HG02798 (cell line): Measurements from ENCODE around the gene CLEC1A.
"Not testable (repeated sequence)": the region's sequence is repeated elsewhere in the genome, so short reads cannot be mapped to it uniquely, and the experiment has no call there.

ENCODE experiments used
- ATAC-seq: cut with Tn5 transposase; IDR thresholded peaks from one replicate; pipeline ENCODE4 v1.9.1; 2021; ENCODE audit warnings: mild to moderate bottlenecking; ENCODE audit not compliant: unreplicated experiment, poor library complexity

The CLEC1A gene

DNA sequence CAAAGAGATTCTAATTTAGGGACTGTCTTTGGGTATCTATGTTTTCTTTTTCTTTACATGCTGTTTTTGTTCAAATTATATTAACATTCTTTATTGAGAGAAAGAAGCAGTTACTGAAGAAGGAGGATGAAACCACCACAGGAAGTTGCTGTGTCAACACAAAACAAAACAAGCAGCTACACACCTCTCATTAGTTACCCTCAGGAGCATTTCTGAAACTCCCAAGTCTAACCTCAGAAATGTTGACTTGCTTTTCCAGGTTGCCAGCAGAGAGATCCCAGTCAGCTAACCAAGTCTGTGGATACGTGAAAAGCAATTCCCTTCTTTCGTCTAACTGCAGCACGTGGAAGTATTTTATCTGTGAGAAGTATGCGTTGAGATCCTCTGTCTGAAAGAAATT, 33.5 kb downstream of the CLEC1A start:
- no peak for ATAC-seq

DNA sequence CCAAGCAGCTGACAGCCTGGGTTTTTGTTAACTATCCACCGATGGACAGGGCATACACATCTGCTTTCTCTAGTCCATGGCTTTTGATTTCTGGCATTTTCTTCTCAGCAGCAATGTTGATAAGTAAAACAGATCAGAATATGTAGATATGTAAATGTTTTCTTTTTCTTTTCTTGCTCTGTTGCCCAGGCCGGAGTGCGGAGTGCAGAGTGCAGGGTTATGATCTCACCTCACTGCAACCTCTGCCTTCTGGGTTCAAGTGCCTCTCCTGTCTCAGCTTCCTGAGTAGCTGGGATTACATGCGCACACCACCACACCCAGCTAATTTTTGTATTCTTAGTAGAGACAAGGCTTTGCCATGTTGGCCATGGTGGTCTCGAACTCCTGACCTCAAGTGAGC, 40.4 kb downstream of the CLEC1A start:
- no peak for ATAC-seq

DNA sequence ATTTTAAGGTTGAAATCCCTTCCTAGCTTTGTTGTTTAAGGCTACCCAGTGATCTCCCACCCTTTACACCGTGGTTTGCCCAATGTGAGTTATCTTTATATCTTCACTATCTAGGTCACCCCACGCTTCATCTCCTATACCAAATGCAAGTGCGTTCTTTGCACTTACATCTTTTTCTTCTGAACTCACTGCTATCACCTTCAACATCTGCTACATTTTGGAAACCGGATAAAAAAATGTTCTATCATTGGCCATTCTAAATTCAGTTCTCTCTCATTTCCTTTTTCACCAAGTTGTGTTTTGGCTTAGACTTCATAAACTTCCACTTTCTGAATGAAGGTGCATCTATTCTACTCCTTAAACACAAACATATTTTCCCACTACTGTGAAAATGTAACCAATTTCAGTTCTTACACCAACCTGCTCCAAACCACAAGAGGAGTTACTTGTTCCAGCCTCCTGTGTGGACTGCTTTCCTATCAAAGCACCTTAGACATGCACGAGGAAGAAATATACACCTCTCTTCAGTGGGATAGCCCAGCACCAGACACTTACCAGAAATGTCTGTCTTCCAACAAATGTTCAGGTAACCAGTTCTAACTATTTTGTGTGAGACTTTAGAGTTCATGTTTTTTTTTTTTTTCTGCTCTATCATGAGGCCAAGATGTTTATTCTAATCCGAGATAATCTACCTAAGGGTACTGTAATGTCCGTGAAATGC, 46.4 kb downstream of the CLEC1A start:
- ATAC-seq, result no peak

DNA sequence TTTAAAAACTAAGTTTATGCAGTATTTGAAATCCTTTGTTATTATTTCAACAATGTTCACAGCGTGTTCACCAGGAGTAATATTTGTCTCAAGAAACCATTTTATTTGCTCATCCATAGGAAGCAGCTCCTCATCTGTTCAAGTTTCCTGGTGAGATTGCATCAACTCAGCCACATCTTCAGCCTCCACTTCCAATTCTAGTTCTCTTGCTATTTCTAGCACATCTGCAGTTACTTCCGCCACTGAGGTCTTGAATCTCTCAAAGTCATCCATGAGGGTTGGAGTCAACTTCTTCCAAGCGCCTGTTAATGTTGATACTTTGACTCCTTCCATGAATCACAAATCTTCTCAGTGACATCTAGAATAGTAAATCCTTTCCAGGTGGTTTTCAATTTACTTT, 50.3 kb downstream of the CLEC1A start:
- no peak for ATAC-seq

DNA sequence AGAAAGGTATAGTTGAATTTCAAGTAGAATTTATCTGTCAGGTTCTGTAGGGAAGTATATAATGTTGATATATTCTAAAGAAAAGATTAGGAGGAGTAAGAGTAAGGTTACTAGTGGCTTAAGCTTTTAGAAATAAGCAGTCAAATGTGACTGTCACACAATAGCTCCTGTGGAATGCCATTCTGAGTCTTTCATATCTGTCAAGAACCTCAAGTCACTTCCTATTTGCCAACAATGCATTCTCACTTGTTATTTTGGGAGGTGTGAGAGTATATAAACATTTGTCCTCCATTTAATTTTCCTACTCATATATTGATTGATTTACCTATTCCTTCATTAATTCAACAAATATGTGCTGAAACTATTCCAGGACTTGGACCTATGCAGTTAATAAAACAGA, 56.6 kb downstream of the CLEC1A start:
- ATAC-seq, result no peak

DNA sequence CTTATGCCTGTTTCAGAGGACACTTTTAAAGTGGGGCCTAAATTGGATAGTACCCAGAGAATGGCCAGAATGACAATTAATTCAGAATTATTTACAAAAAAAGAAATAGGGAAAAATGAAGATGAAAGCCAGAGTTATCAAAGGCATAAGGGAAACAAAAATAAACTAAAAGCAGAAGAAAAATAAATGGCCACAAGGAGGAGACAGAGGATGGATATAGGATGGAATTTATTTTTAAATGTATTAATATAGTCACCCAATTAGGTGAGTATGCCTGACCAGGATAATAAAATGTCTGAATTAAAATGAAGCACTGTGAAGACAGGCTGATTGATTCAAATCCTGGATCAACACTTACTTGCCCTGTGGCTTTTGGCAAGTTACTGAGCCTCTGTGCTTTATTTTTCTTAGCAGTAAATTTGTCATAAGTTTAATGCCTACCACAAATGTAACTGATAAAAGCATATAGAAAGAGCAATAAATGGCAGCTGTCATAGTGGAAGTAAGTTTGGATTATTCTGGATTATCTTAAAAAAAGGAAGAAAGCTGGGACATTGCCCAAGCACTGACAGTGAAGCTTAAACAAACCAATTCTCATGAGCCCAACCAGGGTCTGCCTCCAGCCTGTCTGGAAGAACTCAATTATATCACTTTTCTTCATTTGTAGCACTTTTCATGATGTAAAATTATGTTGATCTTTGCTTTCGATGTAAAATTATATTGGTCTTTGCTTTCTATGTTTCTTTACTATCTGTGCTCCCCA, 64.8 kb downstream of the CLEC1A start:
- no peak for ATAC-seq

DNA sequence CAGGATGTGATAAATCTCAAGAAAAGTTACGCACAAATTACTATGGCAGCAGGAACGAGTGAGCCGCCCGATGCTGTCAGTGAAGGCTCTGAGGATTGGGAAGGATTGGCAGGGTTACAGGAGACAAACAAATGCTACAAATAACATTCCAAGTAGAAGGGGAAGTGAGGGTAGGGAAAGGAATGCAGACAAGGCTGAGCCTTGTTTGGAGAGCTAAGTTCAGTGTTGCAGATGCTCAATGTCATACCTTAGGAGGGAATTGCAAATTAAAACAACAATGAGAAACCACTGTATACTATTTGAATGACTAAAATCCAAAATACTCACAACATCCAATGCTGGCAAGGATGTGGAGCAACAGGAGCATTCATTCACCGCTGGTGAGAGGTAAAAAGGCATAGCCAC, 67.0 kb downstream of the CLEC1A start:
- no peak for ATAC-seq

DNA sequence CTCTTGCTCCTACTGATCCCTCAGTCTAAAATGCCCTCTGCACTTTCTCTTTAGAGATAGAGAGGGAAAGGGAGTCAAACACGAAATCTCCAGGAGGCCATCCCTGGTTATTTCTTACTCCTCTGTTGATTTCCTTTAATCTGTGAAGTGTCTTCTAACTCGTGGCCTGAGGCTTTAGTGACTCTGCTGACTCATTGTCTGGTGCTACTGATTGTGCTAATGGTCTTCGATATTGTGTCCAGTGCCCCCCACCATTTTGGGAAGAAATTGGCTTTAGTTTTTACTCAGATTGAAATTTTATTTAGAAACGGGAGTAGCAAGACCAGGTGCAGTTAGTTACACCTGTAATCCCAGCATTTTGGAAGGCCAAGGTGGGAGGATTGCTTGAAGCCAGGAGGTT, 67.5 kb downstream of the CLEC1A start:
- ATAC-seq, result no peak

DNA sequence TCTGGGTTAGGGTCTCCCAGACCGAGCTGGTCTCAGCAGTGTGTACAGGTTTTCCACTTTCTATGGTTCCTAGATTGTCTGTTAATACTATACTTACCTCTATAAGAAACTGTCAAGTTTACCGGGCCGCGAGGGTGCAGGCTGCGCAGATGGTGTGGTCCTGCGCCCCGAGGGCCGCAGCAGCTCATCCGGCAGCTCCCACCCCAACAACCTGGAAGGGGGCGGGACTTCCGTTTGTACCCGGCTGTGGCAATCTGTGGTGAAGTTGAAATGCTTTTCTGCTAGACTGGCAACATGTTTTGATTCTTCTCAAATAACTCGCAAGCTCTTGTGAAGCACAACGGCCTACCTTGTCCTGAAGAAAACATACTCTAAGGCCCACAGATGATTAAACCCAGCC, 68.3 kb downstream of the CLEC1A start, which contains the start of gene CLEC9A:
Gene CLEC9A, plus strand, starts transcription at position 237 of the 400 bp plus-strand sequence. CDS start 22,006 bp downstream, outside the sequence.
- ATAC-seq, result no peak

DNA sequence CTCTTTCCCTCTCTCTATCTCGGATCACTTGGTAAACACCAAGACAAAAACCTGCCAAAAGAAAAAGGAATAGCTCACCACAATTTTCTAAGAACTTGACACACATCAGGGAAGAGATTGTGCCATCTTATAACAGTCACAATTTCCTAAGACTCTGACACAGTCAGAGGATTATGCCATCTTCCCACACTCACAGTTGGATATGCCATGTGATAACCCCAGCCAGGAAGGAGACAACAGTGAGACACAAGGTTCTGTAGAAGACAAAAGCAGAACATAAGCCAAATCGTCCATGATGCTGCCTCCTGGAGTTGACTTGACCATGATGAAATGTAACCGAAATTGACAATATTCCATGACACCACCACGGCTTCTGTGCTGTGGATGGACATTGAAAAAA, 71.1 kb downstream of the CLEC1A start:
- no peak for ATAC-seq

DNA sequence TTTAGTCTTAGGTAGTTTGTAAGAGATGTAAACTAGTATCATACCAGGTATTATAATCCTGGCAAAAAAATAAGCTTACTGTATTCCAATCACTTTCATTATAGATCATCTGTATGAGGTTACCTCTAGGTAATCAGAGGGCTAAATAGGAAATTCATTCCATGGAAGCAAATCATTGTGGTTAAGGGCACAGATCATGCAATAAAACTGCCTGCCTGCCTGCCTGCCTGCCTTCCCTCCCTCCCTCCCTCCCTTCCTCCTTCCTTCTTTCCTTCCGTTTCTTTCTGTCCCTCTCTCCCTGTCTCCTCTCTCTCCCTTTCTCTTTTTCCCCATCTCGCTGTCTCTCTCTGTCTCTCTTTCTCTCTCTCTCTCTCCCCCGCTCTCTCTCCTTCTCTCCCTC, 71.5 kb downstream of the CLEC1A start:
- no peak for ATAC-seq

DNA sequence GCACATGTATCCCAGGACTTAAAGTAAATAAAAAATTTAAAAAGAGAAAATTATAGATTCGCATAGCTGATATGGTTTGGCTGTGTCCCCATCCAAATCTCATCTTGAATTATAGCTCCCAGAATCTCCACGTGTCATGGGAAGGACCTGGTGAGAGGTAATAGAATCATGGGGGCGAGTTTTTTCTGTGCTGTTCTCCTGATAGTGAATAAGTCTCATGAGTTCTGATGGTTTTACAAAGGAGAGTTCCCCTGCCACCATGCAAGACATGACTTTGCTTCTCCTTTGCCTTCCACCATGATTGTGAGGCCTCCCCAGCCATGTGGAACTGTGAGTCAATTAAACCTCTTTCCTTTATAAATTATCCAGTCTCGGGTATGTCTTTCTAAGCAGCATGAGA, 72.1 kb downstream of the CLEC1A start:
- not testable (repeated sequence) for ATAC-seq

DNA sequence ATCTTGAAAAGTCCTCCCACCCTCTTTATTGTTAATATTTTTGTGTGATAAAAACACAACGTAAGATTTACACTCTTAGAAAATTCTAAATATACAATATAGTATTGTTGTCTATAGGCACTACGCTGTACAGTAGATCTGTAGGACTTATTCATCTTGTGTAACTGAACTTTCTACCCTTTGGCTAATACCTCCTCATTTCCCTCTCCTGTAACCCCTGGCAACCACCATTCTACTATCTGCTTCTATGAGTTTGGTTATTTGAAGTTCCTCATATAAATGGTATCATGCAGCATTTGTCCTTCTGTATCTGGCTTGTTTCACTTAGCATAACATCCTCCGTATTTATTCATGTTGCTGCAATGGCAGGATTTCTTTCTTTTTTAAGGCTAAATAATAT, 73.5 kb downstream of the CLEC1A start:
- no peak for ATAC-seq

DNA sequence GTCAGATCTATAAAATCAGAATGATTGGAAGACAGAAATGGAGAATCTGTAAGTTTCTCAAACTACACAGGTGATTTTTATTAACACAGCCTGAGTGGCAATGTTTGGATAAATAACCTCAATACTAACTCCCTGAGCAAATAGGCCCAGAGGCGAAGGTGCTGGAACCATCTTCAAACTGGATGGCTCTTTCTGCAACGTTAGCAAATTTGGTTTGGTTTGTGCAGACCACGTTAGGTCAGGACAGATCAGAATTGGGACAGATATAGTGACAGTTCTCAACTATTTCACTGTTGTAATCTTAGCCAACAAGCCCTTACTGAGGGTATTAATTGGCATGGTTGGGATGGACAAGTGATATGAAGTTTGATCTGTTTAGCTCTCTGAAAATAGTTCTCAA, 77.4 kb downstream of the CLEC1A start:
- ATAC-seq, result no peak
